GM08714 (cell line): ENCODE results near the gene CACNA1C.

Experiments used
- H3K4me3 ChIP-seq: fragments of 200-500 bp; sonication (Bioruptor generic); 2 replicates; pipeline ENCODE4 v1.5.1; 2014; ENCODE audit warnings: mild to moderate bottlenecking, low read length, inconsistent platforms
- ZNF274 ChIP-seq: IDR thresholded peaks from 2 replicates; pipeline ENCODE4 v1.6.1; 2012; ENCODE audit warnings: mild to moderate bottlenecking, low read depth, low read length

The CACNA1C gene

DNA sequence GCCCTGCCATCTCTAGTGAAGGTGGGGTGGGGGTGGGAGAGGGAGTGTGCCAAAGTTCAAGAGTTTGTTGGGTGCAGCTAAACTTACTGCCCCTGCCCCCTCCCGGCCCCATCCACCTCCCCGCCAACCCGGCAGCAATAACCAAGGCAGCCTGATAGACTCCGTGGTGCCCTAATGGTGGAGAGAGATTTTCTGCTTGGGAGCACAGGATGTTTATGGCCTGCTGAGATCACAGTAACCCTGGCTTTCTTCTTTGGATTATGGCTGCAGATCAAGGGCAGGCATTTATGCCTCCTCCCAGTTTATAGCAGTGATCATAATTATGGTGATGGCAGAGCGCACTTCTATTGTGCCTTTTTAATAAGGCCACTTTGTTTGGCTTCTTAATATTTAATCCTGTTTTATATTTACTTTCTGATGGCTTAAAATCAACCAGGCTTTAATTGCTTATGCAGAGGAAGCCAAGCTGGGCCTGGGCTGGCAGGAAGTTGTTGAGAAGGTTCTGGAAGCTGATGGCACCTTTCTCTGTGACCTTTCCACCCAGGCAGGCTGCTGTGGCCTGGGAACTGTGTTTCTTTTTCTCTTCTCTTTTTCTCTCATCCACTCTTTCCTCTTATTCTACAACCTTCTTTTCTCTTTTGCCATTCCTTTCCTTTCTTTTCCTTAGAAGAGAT lies 485.2 kb downstream of the CACNA1C start:
- H3K4me3 ChIP-seq = no peak overlapping the region
- no peak for TF ChIP-seq ZNF274

DNA sequence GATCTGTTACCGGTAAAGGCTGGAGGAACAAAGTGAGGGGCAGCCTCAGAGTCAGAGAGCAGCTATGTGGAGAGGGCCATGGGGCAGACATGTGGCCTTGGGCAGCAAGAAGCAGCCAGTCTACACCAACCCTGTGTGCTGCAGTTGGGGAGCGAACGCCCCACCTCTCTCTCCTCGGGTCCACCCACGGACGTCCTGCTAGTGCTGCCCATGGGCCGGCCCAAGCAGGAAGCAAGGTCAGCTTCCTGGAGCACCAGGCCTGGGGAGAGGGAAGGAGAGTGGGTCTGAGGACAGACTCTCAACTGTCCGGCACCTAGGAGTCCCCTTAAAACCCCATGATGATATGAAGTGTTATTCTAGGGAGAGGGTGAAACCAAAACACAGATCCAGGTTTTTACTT lies 487.2 kb downstream of the CACNA1C start:
- TF ChIP-seq ZNF274 = no peak
- H3K4me3 ChIP-seq = no peak overlapping the region

DNA sequence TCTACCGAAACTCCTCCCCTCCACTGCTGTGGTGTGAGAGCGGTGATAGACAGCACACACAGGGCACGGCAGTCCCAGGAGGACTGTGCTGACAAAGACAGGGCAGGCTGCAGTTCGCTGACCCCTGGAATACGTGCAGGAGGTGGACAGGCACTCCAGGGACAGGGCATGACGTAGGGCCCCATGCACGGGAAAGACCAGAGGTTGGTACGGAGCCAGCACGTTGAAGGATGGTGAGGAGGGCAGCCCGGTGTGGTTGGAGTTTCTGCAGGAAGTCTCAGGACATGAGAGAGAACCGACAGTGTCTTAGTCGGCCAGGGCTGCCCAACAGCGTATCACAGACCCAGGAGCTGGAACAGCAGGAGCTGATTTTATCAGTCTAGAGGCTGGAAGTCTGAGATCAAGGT lies 487.8 kb downstream of the CACNA1C start:
- no peak for TF ChIP-seq ZNF274

DNA sequence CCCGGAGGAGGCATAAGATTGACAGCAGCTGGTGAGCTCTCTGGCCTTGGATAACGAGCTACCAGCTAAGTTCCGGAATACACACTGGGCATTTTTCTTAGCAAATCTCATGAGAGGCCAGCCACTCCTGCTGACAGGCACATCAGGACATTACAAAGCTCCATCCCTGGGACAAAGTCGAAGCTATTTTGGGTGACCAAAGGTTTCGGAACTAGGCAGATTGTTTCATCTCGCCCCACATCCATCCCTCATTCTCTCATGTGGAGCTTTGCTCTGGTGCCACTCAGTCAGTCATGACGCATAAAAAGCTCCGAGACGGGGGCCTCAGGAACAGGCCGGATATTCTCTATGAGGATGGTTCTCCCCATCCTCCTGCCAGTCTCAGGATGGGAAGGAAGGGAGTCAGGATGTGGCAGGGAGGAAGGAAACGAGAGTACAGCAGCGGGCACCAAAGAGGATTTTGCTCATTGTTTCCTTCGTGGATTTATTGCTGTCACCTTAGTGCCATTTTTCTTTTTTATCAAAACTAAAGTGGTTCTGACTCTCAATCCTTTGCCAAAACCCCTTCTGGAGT lies 488.9 kb downstream of the CACNA1C start:
- no peak for TF ChIP-seq ZNF274
- H3K4me3 ChIP-seq = no peak overlapping the region

More for the DNA sequence above, 487.8 kb downstream of the CACNA1C start:
- H3K4me3 ChIP-seq = no peak overlapping the region

DNA sequence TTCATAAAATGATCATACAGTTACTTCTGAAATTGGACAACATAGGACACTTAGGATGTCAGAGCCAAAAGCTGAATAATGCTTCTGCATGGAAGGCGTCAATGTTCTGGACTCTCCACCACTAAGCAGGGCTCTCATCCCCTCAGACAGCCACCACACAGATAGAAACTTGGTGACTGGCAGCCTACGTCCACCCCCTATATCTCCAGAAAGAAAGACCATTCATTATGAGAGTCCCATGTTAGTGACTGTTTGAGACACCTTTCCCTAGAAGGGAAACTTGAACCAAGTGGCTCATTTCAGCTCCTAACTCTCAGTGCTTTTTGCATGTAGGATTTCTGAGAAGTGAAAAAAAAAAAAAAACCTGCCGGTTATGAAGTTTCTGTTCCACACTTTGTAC lies 491.0 kb downstream of the CACNA1C start:
- H3K4me3 ChIP-seq = no peak overlapping the region
- no peak for TF ChIP-seq ZNF274

DNA sequence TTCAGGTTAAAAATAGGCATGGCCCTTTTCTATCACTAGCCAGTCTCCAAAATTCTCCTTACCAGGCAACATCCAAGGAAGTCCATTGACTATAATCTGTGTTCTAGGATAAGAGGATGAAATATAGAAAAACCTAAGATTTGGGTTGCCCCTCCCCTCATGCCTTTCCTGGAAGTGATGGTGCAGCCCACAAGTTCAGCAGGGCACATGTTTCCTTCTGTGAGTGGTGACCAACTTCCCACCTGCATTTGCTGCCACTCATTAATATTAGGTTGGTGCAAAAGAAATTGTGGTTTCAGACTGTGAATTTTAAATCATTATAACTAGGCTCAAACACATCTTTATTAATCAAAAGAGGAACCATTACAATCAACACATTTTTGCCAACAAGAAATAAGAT lies 491.4 kb downstream of the CACNA1C start:
- TF ChIP-seq ZNF274 = no peak
- no peak overlapping the region for H3K4me3 ChIP-seq

DNA sequence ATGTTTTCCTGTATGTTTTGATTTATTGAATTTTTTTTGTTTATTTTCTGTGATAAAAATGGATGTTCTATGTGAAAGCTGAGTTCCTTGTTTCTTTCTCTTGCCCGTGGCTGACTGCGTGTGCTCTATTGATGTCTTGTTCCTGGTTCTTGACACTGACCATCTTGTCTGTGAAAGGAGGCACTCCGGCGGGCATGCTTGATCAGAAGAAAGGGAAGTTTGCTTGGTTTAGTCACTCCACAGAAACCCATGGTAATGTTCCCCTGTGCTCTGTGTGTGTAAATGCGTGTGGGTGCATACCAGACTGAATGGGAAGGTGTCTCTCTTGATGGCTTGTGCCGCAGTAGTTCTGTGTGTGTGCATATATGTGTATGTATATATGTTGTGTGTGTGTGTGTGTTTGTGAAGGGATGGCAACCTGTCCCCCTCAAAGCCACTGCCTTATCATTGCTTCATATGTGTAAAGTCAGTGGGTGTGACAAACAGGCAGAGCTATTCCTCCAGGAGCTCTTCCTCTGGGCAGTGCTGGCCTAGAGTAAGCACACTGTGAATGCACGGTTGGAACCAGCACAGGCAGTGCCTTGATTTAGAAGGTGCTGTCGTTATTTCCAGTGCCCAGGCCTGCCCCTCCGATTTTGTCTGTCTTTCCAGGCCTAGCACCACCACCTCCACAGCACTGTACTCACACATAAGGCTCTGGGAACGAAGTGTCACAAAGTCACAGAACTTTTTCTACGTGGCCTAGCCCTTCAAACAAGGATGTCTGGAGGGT lies 494.7 kb downstream of the CACNA1C start:
- H3K4me3 ChIP-seq = no peak overlapping the region
- no peak for TF ChIP-seq ZNF274

DNA sequence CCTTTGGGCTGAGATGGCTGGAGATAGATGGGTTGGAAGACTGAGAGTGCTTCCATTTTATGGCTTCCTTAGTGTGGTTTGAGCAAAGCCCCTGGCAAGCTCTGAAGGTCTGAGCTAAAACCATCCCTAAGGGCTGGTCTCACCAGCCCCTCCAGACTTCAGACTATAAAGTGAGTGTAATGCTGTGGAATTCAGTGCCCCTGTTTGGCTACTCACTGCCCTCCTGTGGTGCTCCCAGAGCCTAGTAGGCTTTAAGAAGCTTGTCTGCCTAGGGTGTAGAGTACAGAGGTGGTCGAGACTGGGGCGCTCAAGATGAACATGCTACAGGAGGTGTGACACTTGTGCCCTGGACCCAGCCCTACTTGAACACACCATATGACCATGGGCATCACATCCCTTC lies 495.3 kb downstream of the CACNA1C start:
- H3K4me3 ChIP-seq = no peak overlapping the region
- TF ChIP-seq ZNF274 = no peak

DNA sequence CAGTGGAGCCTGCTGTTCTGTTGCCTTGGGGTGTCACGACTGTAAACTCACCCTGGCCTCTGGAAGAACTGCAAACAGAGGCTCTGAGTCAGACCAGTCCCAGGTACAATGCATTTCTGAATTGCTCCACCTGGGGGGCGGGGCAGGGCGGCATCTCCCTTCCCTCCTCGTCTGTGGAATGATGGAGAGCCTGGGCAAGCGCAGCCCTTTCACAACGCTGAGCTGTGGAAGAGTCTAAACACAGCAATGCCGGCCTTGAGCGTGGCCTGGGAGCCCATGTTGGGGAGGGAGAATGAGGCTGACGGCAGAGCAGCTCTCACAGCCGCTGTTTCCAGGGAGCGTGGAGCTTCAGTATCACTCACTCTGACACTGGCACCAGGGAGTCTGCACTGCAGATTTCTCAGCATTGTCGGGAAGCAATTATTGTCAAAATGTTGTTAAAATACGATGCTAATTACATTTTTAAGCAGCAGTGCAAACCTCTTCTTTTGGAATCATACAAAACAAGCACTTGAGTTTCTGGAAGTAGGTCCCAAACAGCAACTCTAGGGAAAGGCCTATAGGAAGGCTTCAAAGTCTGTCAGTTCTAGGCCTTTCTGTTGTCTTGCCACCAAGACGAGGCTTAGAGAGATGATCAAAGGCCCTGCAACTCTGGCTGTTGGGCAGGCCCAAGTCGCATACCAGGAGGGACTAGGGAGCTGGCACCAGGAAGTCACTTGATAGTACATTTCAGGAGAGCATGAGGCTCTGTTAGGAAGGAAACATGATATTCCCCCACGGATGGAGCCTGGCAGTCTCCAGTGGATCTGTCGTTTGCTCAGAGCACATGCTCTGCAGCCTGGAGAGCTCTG lies 498.0 kb downstream of the CACNA1C start:
- no peak overlapping the region for H3K4me3 ChIP-seq
- no peak for TF ChIP-seq ZNF274

DNA sequence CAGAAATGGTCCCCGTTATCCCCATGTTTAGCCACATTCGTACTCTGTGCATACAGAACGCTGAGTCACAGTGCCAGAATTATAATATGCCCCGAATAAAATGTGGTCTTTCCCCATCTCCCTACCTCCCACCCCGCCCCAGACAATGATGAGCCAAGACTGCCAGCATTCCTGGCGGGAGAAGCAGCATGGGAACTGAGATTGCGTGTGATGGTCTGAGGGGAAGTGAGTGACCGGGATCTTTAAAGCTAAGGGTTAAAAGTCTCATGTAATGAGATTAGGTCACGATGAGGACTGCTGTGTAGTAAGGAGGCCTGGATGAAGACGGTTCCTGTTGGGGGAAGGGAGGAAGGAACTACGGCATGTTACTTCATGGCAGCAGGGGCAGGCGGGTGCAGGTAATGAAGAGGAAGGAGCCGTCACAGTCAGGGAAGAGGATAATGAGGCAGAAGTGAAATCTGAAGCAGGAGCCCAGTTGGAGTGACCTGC lies 498.7 kb downstream of the CACNA1C start:
- H3K4me3 ChIP-seq = no peak overlapping the region
- TF ChIP-seq ZNF274 = no peak

DNA sequence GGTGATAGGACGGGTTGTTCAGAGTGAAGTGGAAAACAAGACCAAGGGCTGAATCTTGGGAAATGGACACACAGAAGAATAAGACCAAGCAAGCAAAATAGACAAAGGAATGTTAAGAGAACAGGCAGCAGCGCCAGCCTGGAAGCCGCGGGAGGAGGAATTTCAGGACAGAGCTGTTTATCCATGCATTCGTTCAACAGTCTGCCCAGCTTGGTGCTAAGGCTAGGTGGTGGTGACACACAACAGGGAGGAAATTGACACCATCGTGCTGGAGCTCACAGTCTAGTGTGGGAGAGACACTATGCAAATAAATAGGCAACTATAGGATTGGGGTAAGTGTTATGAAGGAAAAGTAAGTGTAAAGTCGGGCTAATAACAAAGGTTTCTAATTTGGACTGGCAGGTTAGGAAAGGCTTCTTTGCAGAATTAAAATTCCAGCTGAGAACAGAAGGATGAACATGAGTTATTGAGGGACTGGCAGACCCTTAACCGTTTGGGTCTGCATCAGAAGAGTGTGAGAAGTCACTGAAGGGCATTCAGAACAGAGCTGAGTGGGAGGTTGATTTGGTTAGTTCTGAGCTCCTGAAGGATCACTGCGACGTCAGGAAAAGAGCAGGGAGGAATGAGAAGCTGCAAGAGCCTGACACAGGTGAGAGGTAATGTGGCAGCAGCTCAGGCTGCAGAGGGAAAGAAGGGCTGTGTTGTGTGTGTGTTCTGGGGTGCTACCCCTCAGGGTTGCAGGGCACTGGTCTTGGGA lies 499.4 kb downstream of the CACNA1C start:
- H3K4me3 ChIP-seq = no peak overlapping the region
- no peak for TF ChIP-seq ZNF274

DNA sequence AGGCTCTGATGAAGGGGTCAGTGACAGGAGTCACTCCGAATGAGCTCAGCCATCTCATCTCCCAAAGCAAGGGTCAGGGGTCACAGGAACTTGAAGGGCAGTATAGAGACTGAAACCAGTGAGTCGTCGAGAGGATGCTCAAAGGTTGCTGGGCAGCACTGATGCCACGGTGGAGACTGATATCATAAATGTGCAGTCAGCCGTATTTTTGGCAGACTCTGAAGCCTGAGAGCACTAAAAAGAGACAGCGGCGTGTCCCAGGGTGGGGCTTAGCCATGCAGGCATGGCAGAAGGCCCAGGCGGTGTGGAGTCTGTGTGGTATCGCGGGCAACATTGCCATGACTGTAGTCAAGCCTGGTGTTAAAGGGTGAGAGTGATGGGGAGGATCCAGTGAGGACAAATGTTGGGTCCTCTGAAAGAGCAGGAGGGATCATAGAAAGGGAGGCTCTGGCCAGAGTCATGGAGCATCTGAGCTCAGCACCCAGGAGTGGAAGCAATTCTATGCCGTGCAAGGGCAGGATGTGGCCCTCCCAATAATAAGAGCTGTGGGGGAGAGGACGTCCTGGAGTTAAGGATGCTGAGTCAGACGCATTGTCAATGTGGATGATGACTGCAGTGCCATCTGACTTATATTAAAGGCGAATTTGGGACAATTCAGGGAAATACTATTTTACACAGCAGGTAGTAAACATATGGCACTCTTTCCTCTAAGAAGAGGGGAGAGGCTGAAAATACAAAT lies 500.8 kb downstream of the CACNA1C start:
- TF ChIP-seq ZNF274 = no peak
- no peak overlapping the region for H3K4me3 ChIP-seq

DNA sequence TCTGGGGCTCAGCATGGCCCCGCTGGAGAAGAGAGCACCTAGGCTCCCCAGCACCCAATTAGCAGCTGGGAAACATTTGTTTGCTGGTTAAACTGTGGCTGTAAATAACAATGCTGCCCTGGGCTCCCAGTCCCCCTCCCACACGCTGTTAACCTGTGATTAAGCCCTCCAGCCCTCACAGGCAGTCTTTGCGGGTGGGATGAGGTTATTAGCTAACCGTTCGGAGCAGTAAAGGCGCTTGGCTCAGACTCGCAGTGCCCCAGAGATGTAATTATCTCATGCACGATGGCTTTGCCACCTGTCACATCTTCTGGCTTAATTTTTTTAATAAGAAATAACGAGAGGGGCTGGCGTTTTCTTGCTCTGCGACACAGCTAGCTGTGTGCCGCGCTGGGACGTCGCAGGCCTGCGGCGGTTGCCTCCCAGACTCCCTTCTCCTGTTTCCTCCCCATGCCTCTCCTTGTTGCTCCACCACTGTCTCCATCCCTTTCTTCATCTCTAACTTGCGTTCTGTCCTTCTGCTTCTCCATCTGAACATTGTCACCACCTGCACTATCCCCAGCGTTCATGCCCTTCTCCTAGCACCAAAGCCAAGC lies 502.8 kb downstream of the CACNA1C start:
- TF ChIP-seq ZNF274 = no peak
- no peak overlapping the region for H3K4me3 ChIP-seq
